GM21786 (cell line): Measurements from ENCODE around the gene BEND7.
"Not testable (repeated sequence)": the region's sequence is repeated elsewhere in the genome, so short reads cannot be mapped to it uniquely, and the experiment has no call there.

ENCODE experiments used
- ATAC-seq: cut with Tn5 transposase; IDR thresholded peaks from one replicate; pipeline ENCODE4 v1.9.1; 2021; ENCODE audit not compliant: unreplicated experiment

The BEND7 gene

DNA sequence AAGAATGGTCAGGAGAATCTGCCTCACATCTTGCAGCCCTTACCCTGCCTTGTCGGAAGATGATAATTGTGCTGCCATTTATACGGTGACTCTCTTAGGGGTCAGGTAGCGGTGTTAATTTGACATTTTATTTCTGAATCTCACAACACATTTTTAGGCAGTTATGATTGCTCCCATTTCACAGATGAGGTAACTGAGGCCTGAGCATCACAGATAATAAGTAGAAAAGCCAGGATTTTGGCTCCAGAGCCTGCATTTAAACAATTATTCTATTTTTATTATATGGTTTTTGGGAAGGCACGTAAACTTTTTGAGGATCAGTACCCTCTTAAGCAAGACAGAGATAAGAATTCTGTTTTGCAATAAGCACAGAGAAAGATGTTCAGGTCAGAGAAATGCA is 103.4 kb downstream of the BEND7 start:
- ATAC-seq, result no peak

DNA sequence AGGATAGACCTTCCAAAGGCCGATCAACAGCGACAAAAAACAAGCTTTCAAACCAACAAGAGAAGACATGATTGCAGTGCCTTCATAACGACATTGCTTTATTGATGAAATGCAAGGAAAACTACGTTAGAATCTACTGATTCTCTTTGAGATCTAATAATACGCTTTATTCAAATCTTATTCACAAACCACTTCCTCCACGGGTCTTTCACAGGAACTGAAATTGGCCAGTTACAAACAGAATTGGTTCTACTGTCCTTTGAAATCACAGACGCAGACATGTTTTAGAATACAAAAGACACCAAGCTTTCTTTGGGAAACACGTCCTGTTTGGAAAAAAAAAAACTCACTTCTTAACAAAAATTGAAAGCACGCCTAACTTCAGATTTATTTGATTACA is 106.0 kb downstream of the BEND7 start:
- ATAC-seq, result no peak

DNA sequence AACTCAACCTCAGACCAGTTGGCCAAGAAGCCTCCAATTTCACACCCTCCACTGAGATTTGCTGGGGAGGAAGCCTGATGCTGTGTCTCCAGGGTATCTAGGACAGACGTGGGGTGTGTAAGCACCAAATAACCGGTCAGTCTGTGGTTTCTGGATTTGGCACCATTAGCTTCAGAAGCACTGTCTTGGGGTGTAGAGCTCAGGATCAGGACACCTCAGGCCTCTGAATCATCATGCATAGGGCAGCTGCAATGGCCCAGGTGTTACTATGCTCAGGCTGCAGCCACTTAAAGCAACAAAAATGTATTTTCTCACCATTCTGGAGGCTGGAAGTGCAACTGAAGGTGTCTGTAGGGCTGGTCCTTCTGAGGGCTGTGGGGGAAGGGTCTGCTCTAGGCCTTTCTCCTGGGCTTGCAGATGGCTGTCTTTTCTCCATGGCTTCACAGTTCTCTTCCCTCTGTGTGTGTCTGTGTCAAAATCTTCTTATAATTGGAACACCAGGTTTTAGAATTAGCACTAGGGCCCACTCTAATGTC is 107.4 kb downstream of the BEND7 start:
- no peak for ATAC-seq

DNA sequence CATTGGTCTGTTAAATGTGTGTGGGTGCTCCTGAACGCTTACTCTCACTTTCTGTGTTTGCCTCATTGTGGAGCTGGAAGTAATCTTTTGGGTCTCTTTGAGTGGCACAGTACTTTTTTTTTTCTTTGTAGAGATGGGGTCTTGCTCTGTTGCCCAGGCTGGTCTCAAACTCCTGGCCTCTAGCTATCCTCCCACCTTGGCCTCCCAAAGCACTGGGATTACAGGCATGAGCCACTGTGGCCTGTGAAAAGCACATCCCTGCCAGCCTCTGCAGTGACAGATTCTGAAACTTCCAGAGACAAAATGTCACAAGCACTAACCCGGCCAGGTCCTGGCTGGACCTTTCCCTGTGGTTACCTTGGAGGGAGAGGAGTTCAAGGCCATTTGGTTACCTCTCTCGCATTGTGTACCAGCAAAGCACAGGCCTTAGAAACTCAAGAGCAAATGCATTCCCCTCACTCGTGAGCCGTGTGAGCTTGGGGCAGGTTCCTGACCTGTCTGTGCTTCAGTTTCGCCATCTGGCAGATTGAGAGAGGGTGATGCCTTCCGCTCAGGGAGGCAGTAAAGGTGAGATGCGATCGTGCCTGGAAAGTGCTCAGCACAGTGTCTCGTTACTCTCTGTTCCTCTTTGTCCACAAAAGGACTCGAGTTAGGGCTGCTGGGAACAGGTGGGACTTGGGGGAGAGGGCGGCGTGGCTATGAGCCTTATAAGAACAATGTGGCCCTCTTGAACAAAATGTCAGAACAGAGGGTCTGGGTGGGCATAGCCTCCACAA is 108.1 kb downstream of the BEND7 start:
- ATAC-seq, result no peak

DNA sequence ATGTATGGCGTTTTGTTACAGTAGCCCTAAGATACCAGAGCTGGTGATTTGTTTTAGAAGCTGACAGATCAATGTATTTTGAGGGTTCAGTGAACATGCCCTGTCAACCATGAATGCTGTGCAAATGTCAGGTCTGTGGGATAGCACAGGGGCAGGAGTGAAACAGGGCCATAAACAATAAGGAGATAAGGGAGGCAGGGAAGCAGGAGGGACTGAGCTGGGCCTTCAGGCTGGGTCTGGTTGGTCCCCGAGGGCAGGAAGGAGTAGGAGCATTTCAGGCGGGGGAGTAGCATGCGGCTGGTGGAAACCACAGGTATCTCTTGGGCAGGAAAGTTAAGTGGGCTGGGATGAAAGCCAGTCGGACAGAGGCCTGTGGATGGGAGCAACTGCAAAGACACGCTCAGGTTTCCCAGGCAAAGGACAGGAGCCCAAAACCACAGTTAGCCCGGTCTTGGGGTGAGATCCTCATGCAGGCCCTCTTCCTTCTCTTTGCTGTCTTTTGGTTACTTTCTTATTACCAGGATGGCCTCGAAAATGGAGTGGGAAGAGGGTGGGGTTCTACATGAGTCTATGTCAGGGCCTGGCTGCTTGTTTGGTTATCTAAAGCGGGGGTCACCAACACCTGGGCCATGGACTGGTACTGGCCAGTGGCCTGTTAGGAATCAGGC is 111.2 kb downstream of the BEND7 start:
- no peak for ATAC-seq

DNA sequence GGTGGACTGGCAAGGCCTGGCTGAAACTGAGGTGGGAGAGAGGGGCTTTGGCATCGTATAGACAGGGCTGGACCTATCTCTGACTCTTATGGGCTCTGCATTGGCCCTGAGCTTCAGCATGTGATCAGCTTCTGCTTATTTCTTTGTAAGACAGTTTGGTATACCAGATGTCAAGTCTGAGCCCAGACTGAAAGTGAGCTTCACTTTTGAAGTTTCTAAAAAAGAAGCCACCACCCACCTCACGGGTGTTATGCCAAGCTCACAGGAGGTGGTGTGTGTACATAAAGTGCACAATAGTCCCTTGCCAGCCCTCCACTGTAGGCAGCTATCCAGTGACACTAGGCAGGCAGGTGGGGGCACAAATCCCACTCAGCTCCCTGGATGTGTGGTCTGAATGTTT is 112.1 kb downstream of the BEND7 start:
- no peak for ATAC-seq

DNA sequence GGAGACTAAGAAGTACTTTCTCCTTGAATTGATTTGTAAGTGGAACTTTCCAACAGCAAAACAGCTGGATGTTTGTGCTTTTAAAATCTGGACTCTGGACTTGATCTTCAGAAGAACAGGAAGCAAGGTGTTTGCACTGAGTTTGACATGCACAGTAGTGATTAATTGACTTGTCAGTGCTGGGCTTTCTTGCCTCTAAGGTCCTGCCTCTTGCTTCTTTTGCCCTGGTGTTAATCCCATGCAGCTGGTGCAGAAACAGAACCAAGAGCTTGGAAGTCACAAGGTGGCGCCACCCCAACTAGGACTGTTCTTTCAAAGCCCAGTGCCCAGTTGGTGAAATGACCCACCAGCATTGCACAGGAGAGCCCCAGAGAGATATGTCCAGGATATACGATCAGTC is 114.0 kb downstream of the BEND7 start:
- ATAC-seq, result no peak

DNA sequence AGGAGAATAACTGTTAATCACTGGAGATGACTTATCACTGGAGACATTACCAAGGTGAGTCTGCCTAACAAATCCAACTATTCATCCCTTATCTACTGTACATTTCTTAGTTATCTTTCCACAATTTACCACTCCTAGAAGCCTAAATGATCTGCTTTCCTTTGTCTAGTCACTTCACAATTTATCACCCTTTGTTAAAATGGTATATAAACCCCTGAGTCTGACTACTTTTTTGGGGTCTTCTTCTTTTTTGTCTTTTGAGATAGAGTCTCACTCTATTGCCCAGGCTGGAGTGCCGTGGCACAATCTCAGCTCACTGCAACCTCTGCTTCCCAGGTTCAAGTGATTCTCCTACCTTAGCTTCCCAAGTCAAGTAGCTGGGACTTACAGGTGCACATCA is 114.7 kb downstream of the BEND7 start:
- ATAC-seq, result no peak

DNA sequence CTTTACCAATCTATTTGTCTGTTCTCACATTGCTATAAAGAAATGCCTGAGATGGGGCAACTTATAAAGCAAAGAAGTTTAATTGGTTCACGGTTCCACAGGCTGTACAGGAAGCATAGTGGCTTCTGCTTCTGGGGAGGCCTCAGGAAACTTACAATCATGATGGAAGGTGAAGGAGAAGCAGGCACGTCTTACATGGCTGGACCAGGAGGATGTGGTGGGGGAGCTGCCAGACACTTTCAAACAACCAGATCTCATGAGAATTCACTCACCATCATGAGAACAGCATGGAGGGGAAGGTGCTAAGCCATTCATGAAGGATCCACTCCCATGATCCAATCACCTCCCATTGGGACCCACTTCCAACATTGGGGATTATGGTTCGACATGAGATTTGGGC is 115.9 kb downstream of the BEND7 start:
- ATAC-seq, result no peak

DNA sequence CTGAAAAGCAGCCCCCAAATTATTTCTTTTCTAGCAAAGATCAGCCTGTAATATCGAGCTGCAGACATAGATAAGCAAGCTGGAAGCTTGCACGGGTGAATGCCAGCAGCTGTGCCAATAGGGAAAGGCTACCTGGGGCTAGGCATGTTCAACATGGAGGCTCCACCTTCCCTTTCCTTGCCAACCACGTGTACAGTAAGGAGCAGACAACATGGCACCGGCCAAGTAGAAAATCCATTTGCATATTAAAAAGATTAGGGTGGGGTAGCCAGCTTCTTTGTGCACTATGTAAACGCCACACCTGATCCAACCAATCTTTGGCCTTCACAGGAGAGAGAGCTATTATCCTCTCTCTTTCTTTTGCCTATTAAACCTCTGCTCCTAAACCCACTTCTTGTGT is 124.0 kb downstream of the BEND7 start:
- no peak for ATAC-seq

DNA sequence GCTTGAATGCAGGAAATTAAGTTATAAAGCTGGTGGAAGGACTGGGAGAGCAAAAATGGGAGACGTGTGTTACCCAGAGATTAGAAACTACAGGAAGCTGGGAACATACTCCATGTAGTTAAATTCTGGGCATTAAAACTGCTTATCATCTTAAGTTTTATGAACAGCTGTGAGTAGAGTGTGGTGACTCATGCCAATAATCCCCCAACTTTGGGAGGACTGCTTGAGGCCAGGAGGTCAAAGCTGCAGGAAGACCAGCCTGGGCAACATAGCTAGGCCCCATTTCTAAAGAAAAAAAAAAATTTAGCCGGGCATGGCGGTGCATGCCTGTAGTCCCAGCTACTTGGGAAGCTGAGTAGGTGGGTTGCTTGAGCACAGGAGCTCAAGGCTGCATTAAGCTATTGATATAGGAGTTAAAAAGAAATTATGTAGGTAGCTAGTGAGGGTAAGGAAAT is 124.5 kb downstream of the BEND7 start:
- ATAC-seq, result no peak

DNA sequence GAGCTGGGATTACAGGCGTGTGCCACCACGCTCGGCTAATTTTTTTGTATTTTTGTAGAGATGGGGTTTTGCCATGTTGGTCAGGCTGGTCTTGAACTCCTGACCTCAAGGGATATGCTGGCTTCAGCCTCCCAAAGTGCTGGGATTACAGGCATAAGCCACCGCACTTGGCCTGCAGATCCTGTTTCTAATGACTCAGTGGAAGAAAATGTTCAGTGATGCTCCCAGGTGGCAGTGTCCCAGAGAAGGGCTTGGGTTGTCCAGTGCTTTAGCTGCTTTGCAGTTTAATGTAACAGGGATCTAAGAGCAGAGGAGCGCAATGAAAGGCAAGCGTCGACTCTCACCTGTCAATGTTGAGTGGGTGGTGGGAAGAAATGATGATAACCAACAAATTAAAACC is 125.4 kb downstream of the BEND7 start:
- ATAC-seq, result not testable (repeated sequence)

DNA sequence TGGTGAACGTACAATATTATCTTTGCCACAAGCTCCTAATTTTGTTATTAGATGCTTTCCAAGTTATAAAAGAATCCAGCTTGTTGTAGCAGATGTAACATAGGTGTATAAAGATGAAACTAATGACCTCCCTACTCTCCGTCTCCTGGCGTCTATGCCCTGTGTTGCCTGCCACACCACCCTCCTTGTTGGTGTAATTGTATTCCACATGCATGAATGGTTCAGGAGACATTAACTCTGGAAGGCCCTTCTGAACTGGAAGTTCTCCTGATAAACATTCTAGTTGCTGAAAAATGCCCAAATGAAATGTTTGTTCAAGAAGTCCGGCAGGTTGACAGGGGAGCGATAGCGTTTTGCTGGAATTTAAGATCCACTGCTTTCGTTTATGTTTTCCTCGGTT is 126.8 kb downstream of the BEND7 start:
- ATAC-seq, result no peak

DNA sequence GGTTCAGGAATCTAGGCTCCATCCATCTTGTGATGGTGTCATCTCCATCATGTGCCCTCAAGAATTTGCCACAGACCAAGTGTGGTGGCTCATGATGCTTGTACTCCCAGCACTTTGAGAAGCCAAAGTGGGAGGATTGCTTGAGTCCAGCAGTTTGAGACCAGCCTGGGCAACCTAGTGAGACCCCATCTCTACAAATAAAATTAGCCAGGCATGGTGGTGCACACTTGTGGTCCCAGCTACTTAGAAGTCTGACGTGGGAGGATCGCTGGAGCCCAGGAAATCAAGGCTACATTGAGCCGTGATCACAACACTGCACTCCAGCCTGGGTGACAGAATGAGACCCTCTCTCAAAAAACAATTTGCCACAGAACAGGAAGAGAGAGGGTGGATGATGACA is 127.7 kb downstream of the BEND7 start:
- no peak for ATAC-seq

DNA sequence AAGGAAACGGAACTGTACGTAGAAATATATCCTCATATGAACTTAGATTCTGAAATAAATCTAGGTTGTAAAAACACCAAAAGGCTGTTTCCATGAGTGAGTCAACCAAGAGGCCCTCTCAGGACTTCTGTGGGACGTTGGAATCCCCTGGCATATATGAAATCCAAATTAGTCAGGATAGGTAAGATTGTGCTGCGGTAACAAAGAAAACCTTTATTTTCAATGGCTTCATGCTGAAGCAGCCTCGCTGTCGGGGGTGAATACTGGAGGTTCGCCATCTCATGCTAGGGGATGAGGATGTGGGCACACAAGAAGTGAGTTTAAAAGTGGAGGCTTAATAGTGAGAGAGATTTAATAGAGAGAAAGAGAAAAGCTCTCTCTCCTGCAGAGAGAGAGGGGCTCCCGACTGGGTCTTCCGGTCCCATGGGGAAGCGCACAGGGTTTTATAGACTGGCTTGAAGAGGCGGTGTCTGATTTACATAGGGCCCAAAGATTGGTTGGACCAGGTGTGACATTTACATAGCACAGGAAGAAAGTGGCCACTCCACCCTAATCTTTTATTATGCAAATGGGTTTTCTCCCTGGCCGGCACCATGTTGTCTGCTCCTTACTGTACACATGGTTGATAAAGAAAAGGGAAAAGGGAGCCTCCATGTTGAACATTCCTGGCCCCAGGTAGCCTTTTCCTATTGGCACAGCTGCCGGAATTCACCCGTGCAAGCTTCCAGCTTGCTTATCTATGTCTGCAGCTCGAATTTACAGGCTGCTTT is 128.4 kb downstream of the BEND7 start:
- ATAC-seq, result no peak

DNA sequence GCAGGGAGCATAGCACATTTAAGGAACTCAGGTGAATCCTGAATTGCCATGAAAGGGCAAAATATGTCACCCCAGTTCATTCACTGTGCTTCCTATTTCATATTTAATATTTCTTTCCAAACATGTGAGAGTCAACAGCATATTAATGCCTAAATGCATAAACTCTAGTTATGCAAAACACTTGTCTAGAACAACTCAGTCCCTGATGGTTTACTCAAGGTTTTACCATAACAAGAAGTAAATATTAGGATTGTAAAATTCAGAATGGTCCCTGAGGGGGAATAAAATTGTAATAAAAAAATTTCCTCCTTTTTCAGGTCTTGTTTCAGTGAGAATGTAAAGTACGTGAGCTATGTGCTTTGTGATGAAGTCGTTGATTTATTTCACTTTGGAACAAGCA is 129.1 kb downstream of the BEND7 start:
- ATAC-seq, result no peak

DNA sequence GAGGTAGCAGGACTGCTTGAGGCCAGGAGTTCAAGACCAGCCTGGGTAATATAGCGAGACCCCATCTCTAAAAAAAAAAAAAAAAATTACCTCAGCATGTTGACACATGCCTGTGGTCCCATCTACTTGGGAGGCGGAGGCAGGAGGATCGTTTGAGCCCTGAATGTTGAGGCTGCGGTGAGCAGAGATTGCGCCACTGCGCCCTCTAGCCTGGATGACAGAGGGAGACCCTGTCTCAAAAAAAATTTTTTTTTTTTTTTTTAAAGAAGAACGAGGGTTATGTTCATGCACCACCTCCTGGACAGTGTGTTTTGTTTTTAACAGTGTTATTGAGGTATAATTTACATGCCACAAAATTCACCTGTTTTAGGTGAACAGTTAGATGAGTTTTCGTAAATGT is 129.6 kb downstream of the BEND7 start:
- no peak for ATAC-seq

DNA sequence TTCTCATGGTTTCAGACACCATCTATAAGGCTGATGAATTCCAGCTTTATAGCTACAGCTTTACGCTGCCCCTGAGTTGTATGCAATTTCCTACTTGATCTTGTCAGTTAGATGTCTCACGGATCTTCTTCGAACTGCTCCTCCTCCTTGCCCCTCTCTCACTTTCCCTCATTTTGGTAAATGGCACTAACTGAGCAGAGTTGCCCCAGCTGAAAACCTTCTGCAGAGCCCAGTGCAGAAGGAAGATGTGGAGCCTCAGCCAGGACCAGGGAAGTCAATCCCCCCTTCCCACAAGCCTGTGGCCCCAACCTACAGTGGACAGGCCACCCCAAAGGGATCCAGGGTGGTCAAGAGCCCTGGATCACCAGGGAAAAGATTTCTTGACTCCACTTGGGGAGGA is 131.8 kb downstream of the BEND7 start:
- ATAC-seq, result no peak

DNA sequence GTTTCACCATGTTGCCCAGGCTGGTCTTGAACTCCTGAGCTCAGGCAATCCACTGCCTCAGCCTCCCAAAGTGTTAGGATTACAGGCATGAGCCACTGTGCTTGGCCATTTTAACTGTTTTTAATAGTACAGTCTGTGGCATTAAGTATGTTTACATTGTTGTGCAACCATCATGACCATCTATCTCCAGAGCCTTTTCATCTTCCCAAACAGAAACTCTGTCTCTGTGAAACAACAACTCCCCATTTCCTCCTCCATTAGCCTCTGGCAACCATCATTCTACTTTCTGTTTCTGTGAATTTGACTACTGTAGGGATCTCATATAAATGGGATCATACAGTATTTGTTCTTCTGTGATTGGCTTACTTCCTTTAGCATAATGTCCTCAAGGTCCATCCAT is 132.4 kb downstream of the BEND7 start:
- ATAC-seq, result no peak

DNA sequence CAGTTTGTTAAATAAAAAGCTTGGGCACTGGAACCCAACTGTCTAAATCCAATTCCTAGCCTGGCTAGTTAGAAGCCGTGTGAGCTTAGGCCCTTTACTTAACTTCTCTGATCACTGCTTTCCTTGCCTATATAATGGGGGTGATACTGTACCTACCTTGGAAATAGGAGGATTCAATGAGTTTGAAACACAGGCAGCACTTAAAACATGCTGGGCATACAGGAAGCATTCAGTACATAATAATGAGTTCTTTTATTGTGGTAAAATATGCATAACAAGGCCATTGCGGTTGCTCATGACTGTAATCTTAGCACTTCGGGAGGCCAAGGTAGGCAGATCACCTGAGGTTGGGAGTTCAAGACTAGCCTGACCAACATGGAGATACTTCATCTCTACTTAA is 133.3 kb downstream of the BEND7 start:
- ATAC-seq, result no peak

DNA sequence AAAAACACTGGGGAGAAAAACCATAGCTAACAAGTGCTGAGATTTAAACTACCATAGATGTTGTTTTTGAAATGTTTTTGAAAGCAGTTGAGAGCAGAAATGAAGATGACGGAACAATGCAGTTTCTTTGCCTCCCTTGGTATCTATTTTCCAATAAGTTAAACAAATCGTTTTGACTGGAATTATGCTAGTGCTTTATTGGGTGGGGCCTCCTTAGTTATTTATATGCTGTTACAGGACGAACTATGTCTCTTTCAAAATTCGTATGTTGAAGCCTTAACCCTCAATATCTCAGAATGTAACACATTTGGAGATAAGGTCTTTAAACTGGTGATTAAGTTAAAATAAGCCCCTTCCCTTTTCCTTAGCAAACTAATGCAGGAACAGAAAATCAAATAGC is 135.2 kb downstream of the BEND7 start:
- ATAC-seq, result no peak

DNA sequence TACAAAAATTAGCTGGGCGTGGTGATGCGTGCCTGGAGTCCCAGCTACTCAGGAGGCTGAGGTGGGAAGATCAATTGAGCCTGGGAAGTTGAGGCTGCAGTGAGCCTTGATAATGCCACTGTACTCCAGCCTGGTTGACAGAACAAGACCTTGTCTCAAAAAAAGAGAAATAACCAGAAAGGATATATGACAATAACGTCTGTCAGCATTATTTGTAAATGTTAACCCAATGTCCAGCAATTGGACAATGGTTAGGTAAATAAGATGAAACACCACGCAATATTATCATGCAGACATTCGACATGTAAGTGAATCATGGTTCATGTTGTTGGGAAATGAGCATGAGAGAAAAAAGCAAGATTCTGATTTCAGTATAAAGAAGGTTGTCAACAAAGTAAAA is 136.1 kb downstream of the BEND7 start:
- ATAC-seq, result no peak
